ENCODE measurements around the gene PNCK. TPM values are rescaled to one million over a fixed set of nuclear protein-coding genes. Genes with fewer than 3 reads are reported as not detected.

PNCK gene
- total RNA-seq, 2 donors from 2014 or later = 1.9 to 11.1 TPM

Other genes starting within 250 kb of the PNCK start
- gene TREX2, start 227.8 kb downstream of the PNCK start, total RNA-seq = 1 to 10 TPM in 1 of 2 donors, not detected in 1; 1.2 TPM
- 10 to 100 TPM; 18.9 to 47.8 TPM for gene HAUS7, start 203.2 kb downstream of the PNCK start, total RNA-seq
- 10 to 100 TPM in 1 of 2 donors, 1 to 10 TPM in 1; 6.0 to 11.4 TPM for gene BGN, start 178.8 kb downstream of the PNCK start, total RNA-seq
- under 1 TPM in 1 of 2 donors, not detected in 1; 0.24 TPM for gene ATP2B3, start 156.2 kb downstream of the PNCK start, total RNA-seq
- gene CCNQ, start 74.7 kb downstream of the PNCK start, total RNA-seq = 10 to 100 TPM; 16.3 to 24.0 TPM
- gene DUSP9, start 26.6 kb downstream of the PNCK start, total RNA-seq = under 1 TPM in 1 of 2 donors, not detected in 1; 0.49 TPM
- gene SLC6A8, start 14.1 kb upstream of the PNCK start, total RNA-seq = 100 to 1,000 TPM; 197 to 435 TPM
- gene BCAP31, start 50.6 kb upstream of the PNCK start, total RNA-seq = 100 to 1,000 TPM; 217 to 295 TPM
- gene ABCD1, start 51.0 kb upstream of the PNCK start, total RNA-seq = 10 to 100 TPM; 12.7 to 16.8 TPM
- gene PLXNB3, start 90.4 kb upstream of the PNCK start, total RNA-seq = 1 to 10 TPM in 1 of 2 donors, under 1 TPM in 1; 0.57 to 3.7 TPM
- 1 to 10 TPM in 1 of 2 donors, under 1 TPM in 1; 0.64 to 2.3 TPM for gene SRPK3, start 107.2 kb upstream of the PNCK start, total RNA-seq
- gene IDH3G, start 120.6 kb upstream of the PNCK start, total RNA-seq = 10 to 100 TPM; 80.6 to 92.6 TPM
- gene SSR4, start 120.9 kb upstream of the PNCK start, total RNA-seq = 100 to 1,000 TPM; 253 to 377 TPM
- 1 to 10 TPM; 1.5 to 3.2 TPM for gene PDZD4, start 156.7 kb upstream of the PNCK start, total RNA-seq
- gene L1CAM, start 212.4 kb upstream of the PNCK start, total RNA-seq = 1 to 10 TPM; 4.3 to 8.8 TPM
- under 1 TPM in 1 of 2 donors, not detected in 1; 0.24 TPM for gene AVPR2, start 230.9 kb upstream of the PNCK start, total RNA-seq